GM23338 (cell line): Measurements from ENCODE around the gene STRA8. TPM values are rescaled to one million over a fixed set of nuclear protein-coding genes. Genes with fewer than 3 reads are reported as not detected.

ENCODE experiments used
- ATAC-seq: fragments of 200-7000 bp; cut with Tn5 transposase; 3 replicates; pipeline ENCODE4 v1.9.1; 2020
- DNase-seq: peaks from one replicate; pipeline ENCODE4 v3.0.0-alpha.2; 2015; ENCODE audit warnings: low spot score
- H2AFZ ChIP-seq: fragments of 200-600 bp; sonication (generic); 2 replicates; pipeline ENCODE4 v1.8.0; 2016; ENCODE audit warnings: antibody characterized with exemption, mild to moderate bottlenecking, moderate library complexity
- H3F3A ChIP-seq: fragments of 200-600 bp; sonication (generic); replicated peaks from 2 replicates; pipeline ENCODE4 v1.8.0; 2017; ENCODE audit warnings: antibody characterized with exemption, mixed run types, low read depth
- H3K27ac ChIP-seq: fragments of 200-600 bp; sonication (generic); 2 replicates; pipeline ENCODE4 v1.6.1; 2016; ENCODE audit warnings: low read depth
- H3K27me3 ChIP-seq: fragments of 200-600 bp; sonication (generic); 2 replicates; pipeline ENCODE4 v1.8.0; 2016; ENCODE audit warnings: mild to moderate bottlenecking, mixed run types, moderate library complexity; ENCODE audit not compliant: insufficient read depth
- H3K36me3 ChIP-seq: fragments of 200-600 bp; sonication (generic); 2 replicates; pipeline ENCODE4 v1.8.0; 2016; ENCODE audit warnings: mild to moderate bottlenecking; ENCODE audit not compliant: insufficient read depth
- H3K4me1 ChIP-seq: fragments of 200-600 bp; sonication (generic); 2 replicates; pipeline ENCODE4 v1.8.0; 2016; ENCODE audit warnings: mild to moderate bottlenecking, moderate library complexity; ENCODE audit not compliant: insufficient read depth
- H3K4me2 ChIP-seq: fragments of 200-600 bp; sonication (generic); 2 replicates; pipeline ENCODE4 v1.7.1; 2017; ENCODE audit warnings: mixed run types
- H3K4me3 ChIP-seq: fragments of 200-600 bp; sonication (generic); 2 replicates; pipeline ENCODE4 v1.6.1; 2016; ENCODE audit warnings: mixed run types
- H3K79me2 ChIP-seq: fragments of 200-600 bp; sonication (generic); replicated peaks from 2 replicates; pipeline ENCODE4 v1.8.0; 2017; ENCODE audit warnings: mild to moderate bottlenecking; ENCODE audit not compliant: insufficient read depth
- H3K9me2 ChIP-seq: fragments of 200-600 bp; sonication (generic); 2 replicates; pipeline ENCODE4 v1.8.0; 2017; ENCODE audit not compliant: insufficient read depth
- H4K20me1 ChIP-seq: fragments of 200-600 bp; sonication (generic); replicated peaks from 2 replicates; pipeline ENCODE4 v1.8.0; 2017; ENCODE audit warnings: mild to moderate bottlenecking; ENCODE audit not compliant: insufficient read depth
- H3K27ac Mint-ChIP-seq: 2 replicates; pipeline ENCODE4 v1.8.0; 2020; ENCODE audit warnings: inconsistent platforms, mild to moderate bottlenecking, moderate library complexity, mixed read lengths
- H3K27me3 Mint-ChIP-seq: 3 replicates; pipeline ENCODE4 v1.8.0; 2022; ENCODE audit warnings: low read depth, mild to moderate bottlenecking, moderate library complexity, mixed read lengths, inconsistent platforms; ENCODE audit not compliant: insufficient read depth, poor library complexity
- H3K36me3 Mint-ChIP-seq: 3 replicates; pipeline ENCODE4 v1.8.0; 2021; ENCODE audit warnings: low read depth, mild to moderate bottlenecking, inconsistent platforms, moderate library complexity, mixed read lengths
- H3K4me1 Mint-ChIP-seq: 3 replicates; pipeline ENCODE4 v1.8.0; 2020; ENCODE audit warnings: mild to moderate bottlenecking, inconsistent platforms, mixed read lengths
- H3K4me3 Mint-ChIP-seq: 3 replicates; pipeline ENCODE4 v1.8.0; 2021; ENCODE audit warnings: moderate library complexity, mild to moderate bottlenecking, inconsistent platforms, mixed read lengths
- H3K9me3 Mint-ChIP-seq: 3 replicates; pipeline ENCODE4 v1.8.0; 2020; ENCODE audit warnings: moderate library complexity, mild to moderate bottlenecking, inconsistent platforms, mixed read lengths
- CREB1 ChIP-seq: fragments of 250-450 bp; sonication (Bioruptor Pico); IDR thresholded peaks from 2 replicates; pipeline ENCODE4 v1.5.0; 2020; ENCODE audit warnings: low read depth, mild to moderate bottlenecking, moderate library complexity
- EZH2 ChIP-seq: fragments of 200-600 bp; sonication (generic); IDR thresholded peaks from one replicate; pipeline ENCODE4 v1.8.0; 2017; ENCODE audit warnings: antibody characterized with exemption, mild to moderate bottlenecking, low read depth; ENCODE audit not compliant: unreplicated experiment
- EZH2phosphoT487 ChIP-seq: fragments of 200-600 bp; sonication (generic); IDR thresholded peaks from one replicate; pipeline ENCODE4 v1.8.1; 2018; ENCODE audit warnings: antibody characterized with exemption; ENCODE audit not compliant: unreplicated experiment
- JUNB ChIP-seq: IDR thresholded peaks from one replicate; pipeline ENCODE4 v1.6.1; 2016; ENCODE audit warnings: antibody characterized with exemption; ENCODE audit not compliant: unreplicated experiment
- NANOG ChIP-seq: IDR thresholded peaks from 2 replicates; pipeline ENCODE4 v1.6.1; 2016; ENCODE audit warnings: antibody characterized with exemption, borderline replicate concordance
- POLR2AphosphoS5 ChIP-seq: IDR thresholded peaks from 2 replicates; pipeline ENCODE4 v1.6.1; 2016; ENCODE audit warnings: antibody characterized with exemption, low read depth
- REST ChIP-seq: IDR thresholded peaks from one replicate; pipeline ENCODE4 v1.6.1; 2018; ENCODE audit warnings: antibody characterized with exemption; ENCODE audit not compliant: unreplicated experiment
- STAT1 ChIP-seq: IDR thresholded peaks from one replicate; pipeline ENCODE4 v1.6.1; 2016; ENCODE audit warnings: antibody characterized with exemption; ENCODE audit not compliant: unreplicated experiment
- ZNF114 ChIP-seq: fragments of 250-450 bp; sonication (Bioruptor Pico); IDR thresholded peaks from 2 replicates; pipeline ENCODE4 v1.5.0; 2020; ENCODE audit warnings: mild to moderate bottlenecking, moderate library complexity
- ZNF331 ChIP-seq: fragments of 250-450 bp; sonication (Bioruptor Pico); IDR thresholded peaks from 2 replicates; pipeline ENCODE4 v1.5.0; 2020; ENCODE audit warnings: low read depth, mild to moderate bottlenecking, moderate library complexity
- polyA plus RNA-seq: library from polyadenylated mRNA; unstranded; fragments of >200 nt; fragmentation: Nextera tagmentation; extraction: Ambion mirVana; gene quantifications from 2 replicates; pipeline ENCODE4 v1.2.1, GENCODE V29; 2016
- total RNA-seq: library from RNA; depleted of rRNA; stranded (reverse); fragments of >200 nt; shearing (Covaris generic); gene quantifications from 2 replicates; pipeline ENCODE4 v1.2.3, GENCODE V29; 2014
- TF ChIP-seq, protein P1 (sequence below), 2 experiments: fragments of 200-600 bp in 1 of 2; sonication (generic) in 1 of 2; conservative IDR thresholded peaks; 2 replicates each; pipeline versions ENCODE4 v1.5.1 to v1.6.1; 2016 to 2017; ENCODE audit warnings: antibody characterized with exemption in 2 of 2, low read depth in 2 of 2, mild to moderate bottlenecking in 2 of 2, moderate library complexity in 1 of 2
- TF ChIP-seq, protein P2 (sequence below): IDR thresholded peaks from 2 replicates; pipeline ENCODE4 v1.6.1; 2016; ENCODE audit warnings: antibody characterized with exemption
- TF ChIP-seq, protein P3 (sequence below): fragments of 250-450 bp; sonication (Bioruptor Pico); IDR thresholded peaks from 2 replicates; pipeline ENCODE4 v1.5.0; 2020; ENCODE audit warnings: mild to moderate bottlenecking, moderate library complexity

The STRA8 gene
- total and polyA plus RNA-seq, 2 experiments from 2014 or later, result not detected

DNA sequence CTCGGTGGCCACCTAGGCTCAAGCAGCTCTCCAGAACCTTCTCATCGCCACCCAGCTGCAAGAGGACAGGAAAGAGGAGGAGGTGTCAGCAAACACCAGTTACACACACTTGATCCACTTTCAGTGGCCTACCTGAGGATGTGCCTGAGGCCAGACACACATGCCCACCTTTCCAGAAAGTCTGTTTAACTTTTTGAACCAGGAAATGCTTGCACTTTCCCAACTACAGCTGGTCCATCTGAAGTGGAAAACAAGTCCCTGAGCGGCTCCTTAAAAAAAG lies 47.4 kb upstream of the STRA8 start:
- no peak overlapping the region for H3K4me2 ChIP-seq
- TF ChIP-seq, protein P1, sequence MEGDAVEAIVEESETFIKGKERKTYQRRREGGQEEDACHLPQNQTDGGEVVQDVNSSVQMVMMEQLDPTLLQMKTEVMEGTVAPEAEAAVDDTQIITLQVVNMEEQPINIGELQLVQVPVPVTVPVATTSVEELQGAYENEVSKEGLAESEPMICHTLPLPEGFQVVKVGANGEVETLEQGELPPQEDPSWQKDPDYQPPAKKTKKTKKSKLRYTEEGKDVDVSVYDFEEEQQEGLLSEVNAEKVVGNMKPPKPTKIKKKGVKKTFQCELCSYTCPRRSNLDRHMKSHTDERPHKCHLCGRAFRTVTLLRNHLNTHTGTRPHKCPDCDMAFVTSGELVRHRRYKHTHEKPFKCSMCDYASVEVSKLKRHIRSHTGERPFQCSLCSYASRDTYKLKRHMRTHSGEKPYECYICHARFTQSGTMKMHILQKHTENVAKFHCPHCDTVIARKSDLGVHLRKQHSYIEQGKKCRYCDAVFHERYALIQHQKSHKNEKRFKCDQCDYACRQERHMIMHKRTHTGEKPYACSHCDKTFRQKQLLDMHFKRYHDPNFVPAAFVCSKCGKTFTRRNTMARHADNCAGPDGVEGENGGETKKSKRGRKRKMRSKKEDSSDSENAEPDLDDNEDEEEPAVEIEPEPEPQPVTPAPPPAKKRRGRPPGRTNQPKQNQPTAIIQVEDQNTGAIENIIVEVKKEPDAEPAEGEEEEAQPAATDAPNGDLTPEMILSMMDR (conservative IDR thresholded peaks at IDR 0.05; ENCODE audit: low read depth in 2 of 2), result no peak
- TF ChIP-seq ZNF114 (CRISPR knock-in tag), result no peak
- no peak for TF ChIP-seq POLR2AphosphoS5
- TF ChIP-seq ZNF331, result no peak
- no peak for TF ChIP-seq EZH2
- no peak for TF ChIP-seq CREB1 (CRISPR knock-in tag)
- TF ChIP-seq JUNB, result no peak
- TF ChIP-seq, protein P2, sequence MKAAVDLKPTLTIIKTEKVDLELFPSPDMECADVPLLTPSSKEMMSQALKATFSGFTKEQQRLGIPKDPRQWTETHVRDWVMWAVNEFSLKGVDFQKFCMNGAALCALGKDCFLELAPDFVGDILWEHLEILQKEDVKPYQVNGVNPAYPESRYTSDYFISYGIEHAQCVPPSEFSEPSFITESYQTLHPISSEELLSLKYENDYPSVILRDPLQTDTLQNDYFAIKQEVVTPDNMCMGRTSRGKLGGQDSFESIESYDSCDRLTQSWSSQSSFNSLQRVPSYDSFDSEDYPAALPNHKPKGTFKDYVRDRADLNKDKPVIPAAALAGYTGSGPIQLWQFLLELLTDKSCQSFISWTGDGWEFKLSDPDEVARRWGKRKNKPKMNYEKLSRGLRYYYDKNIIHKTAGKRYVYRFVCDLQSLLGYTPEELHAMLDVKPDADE, result no peak
- TF ChIP-seq, protein P3, sequence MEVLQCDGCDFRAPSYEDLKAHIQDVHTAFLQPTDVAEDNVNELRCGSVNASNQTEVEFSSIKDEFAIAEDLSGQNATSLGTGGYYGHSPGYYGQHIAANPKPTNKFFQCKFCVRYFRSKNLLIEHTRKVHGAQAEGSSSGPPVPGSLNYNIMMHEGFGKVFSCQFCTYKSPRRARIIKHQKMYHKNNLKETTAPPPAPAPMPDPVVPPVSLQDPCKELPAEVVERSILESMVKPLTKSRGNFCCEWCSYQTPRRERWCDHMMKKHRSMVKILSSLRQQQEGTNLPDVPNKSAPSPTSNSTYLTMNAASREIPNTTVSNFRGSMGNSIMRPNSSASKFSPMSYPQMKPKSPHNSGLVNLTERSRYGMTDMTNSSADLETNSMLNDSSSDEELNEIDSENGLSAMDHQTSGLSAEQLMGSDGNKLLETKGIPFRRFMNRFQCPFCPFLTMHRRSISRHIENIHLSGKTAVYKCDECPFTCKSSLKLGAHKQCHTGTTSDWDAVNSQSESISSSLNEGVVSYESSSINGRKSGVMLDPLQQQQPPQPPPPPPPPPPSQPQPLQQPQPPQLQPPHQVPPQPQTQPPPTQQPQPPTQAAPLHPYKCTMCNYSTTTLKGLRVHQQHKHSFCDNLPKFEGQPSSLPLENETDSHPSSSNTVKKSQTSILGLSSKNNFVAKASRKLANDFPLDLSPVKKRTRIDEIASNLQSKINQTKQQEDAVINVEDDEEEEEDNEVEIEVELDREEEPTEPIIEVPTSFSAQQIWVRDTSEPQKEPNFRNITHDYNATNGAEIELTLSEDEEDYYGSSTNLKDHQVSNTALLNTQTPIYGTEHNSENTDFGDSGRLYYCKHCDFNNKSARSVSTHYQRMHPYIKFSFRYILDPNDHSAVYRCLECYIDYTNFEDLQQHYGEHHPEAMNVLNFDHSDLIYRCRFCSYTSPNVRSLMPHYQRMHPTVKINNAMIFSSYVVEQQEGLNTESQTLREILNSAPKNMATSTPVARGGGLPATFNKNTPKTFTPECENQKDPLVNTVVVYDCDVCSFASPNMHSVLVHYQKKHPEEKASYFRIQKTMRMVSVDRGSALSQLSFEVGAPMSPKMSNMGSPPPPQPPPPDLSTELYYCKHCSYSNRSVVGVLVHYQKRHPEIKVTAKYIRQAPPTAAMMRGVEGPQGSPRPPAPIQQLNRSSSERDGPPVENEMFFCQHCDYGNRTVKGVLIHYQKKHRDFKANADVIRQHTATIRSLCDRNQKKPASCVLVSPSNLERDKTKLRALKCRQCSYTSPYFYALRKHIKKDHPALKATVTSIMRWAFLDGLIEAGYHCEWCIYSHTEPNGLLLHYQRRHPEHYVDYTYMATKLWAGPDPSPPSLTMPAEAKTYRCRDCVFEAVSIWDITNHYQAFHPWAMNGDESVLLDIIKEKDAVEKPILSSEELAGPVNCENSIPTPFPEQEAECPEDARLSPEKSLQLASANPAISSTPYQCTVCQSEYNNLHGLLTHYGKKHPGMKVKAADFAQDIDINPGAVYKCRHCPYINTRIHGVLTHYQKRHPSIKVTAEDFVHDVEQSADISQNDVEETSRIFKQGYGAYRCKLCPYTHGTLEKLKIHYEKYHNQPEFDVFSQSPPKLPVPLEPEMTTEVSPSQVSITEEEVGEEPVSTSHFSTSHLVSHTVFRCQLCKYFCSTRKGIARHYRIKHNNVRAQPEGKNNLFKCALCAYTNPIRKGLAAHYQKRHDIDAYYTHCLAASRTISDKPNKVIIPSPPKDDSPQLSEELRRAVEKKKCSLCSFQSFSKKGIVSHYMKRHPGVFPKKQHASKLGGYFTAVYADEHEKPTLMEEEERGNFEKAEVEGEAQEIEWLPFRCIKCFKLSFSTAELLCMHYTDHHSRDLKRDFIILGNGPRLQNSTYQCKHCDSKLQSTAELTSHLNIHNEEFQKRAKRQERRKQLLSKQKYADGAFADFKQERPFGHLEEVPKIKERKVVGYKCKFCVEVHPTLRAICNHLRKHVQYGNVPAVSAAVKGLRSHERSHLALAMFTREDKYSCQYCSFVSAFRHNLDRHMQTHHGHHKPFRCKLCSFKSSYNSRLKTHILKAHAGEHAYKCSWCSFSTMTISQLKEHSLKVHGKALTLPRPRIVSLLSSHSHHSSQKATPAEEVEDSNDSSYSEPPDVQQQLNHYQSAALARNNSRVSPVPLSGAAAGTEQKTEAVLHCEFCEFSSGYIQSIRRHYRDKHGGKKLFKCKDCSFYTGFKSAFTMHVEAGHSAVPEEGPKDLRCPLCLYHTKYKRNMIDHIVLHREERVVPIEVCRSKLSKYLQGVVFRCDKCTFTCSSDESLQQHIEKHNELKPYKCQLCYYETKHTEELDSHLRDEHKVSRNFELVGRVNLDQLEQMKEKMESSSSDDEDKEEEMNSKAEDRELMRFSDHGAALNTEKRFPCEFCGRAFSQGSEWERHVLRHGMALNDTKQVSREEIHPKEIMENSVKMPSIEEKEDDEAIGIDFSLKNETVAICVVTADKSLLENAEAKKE (CRISPR knock-in tag), result no peak
- TF ChIP-seq NANOG, result no peak
- no peak for TF ChIP-seq REST
- no peak for TF ChIP-seq STAT1
- TF ChIP-seq EZH2phosphoT487, result no peak
- H3K4me1 ChIP-seq, result no peaks in the 10 kb centered on the region
- Mint-ChIP-seq H3K4me1 (no peaks in the 10 kb centered on the region), H3K36me3 (peaks cover 44% of the 10 kb centered on the region), H3K9me3 (peaks cover 19% of the 10 kb centered on the region), H3K27me3 (peaks cover 4% of the 10 kb centered on the region), H3K27ac (no peak overlapping the region), H3K4me3 (no peak overlapping the region)
- ATAC-seq, result no peak
- H3K79me2 ChIP-seq, result no peaks in the 10 kb centered on the region
- H3K9me2 ChIP-seq, result no peaks in the 10 kb centered on the region
- H4K20me1 ChIP-seq, result no peaks in the 10 kb centered on the region; the same call in 1 of the 2 replicates
- H2AFZ ChIP-seq, result no peak overlapping the region
- no peak for DNase-seq
- H3K27ac ChIP-seq, result no peak overlapping the region
- H3K36me3 ChIP-seq, result peaks cover 6% of the 10 kb centered on the region
- H3K4me3 ChIP-seq, result no peak overlapping the region
- H3K27me3 ChIP-seq, result no peaks in the 10 kb centered on the region
- no peaks in the 10 kb centered on the region for H3F3A ChIP-seq
